Ascending aorta (tissue), 2 donors: ENCODE results near the gene SMIM38. TPM values are rescaled to one million over a fixed set of nuclear protein-coding genes. Genes with fewer than 3 reads are reported as not detected.
A peak's percentile ranks its signal among the peaks of the same experiment; 100 is the strongest.
"Not testable (repeated sequence)": the region's sequence is repeated elsewhere in the genome, so short reads cannot be mapped to it uniquely, and the experiment has no call there.

Source experiments
- DNase-seq, 2 donors: peaks; one replicate each; pipeline ENCODE4 v3.0.0-alpha.2; 2019; ENCODE audit warnings: low spot score in 2 of 2
- H3K27ac ChIP-seq, 2 donors: fragments of 200-600 bp; sonication (generic); one replicate each; pipeline ENCODE4 v1.5.1; 2016 to 2017; ENCODE audit warnings: mild to moderate bottlenecking in 1 of 2
- H3K27me3 ChIP-seq: fragments of 200-600 bp; sonication (generic); one replicate; pipeline ENCODE4 v1.5.1; 2017
- H3K36me3 ChIP-seq, 2 donors: fragments of 200-600 bp; sonication (generic); one replicate each; pipeline ENCODE4 v1.5.1; 2016
- H3K4me1 ChIP-seq, 2 donors: fragments of 200-600 bp; sonication (generic); one replicate each; pipeline ENCODE4 v1.5.1; 2016 to 2017; ENCODE audit warnings: mild to moderate bottlenecking in 1 of 2
- H3K4me3 ChIP-seq, 2 donors: fragments of 200-600 bp; sonication (generic); one replicate each; pipeline ENCODE4 v1.5.1; 2016 to 2017; ENCODE audit warnings: mild to moderate bottlenecking in 1 of 2
- H3K9me3 ChIP-seq, 2 donors: fragments of 200-600 bp; sonication (generic); one replicate each; pipeline ENCODE4 v1.5.1; 2016
- intact Hi-C: fragments of 100-400 bp; cut with DNase I; formaldehyde crosslinking; loops from one replicate; pipeline ENCODE4 v1.15.1; 2023
- total RNA-seq: library from RNA; depleted of rRNA; stranded (reverse); fragments of >200 nt; gene quantifications from one replicate; pipeline ENCODE4 v1.1.0, GENCODE V29; 2016
- TF ChIP-seq, protein P1 (sequence below), 3 experiments: fragments of 200-600 bp in 2 of 3; fragments of 450-650 bp in 1 of 3; sonication (generic) in 2 of 3; IDR thresholded peaks; one replicate each; pipeline ENCODE4 v1.5.1; 2016 to 2019; ENCODE audit warnings: antibody characterized with exemption in 3 of 3, mild to moderate bottlenecking in 1 of 3, moderate library complexity in 1 of 3

SMIM38 gene
- total RNA-seq, 1 donor from 2014 or later = 3.1 TPM

DNA sequence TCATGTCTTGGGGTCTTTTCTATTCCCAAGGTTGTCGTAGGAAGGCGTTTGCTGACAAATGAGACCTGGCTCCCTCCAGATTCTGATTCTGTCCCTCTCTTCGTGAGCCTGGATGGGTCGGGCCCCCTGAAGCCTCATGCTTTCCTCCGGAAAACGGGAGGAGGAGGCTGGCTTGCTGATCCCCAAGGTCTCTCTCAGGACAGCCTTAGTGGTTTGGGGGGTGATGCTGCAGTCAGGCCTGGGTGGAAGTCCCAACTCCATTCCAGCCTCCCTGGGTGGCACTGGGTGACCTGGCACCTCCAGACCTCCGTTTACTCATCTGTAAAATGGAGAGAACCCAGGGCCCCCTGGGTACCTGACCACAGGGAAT, 23.4 kb upstream of the SMIM38 start:
- peaks cover 0 to 16% of the 10 kb centered on the region in 2 donors for H3K4me1 ChIP-seq
- no peak overlapping the region for H3K4me3 ChIP-seq
- no peaks in the 10 kb centered on the region for H3K27me3 ChIP-seq
- peak overlapping the region; percentile 72 to 73 for H3K27ac ChIP-seq
- TF ChIP-seq, protein P1, sequence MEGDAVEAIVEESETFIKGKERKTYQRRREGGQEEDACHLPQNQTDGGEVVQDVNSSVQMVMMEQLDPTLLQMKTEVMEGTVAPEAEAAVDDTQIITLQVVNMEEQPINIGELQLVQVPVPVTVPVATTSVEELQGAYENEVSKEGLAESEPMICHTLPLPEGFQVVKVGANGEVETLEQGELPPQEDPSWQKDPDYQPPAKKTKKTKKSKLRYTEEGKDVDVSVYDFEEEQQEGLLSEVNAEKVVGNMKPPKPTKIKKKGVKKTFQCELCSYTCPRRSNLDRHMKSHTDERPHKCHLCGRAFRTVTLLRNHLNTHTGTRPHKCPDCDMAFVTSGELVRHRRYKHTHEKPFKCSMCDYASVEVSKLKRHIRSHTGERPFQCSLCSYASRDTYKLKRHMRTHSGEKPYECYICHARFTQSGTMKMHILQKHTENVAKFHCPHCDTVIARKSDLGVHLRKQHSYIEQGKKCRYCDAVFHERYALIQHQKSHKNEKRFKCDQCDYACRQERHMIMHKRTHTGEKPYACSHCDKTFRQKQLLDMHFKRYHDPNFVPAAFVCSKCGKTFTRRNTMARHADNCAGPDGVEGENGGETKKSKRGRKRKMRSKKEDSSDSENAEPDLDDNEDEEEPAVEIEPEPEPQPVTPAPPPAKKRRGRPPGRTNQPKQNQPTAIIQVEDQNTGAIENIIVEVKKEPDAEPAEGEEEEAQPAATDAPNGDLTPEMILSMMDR (IDR thresholded peaks at IDR 0.05) = no peak
- H3K36me3 ChIP-seq = peaks cover 4% of the 10 kb centered on the region in 2 donors
- no peak for DNase-seq
- H3K9me3 ChIP-seq = no peaks in the 10 kb centered on the region
- intact Hi-C loops = loop anchor here (5.0 kb wide), 3 partner anchors 35 to 410 kb away; no protein-coding TSS in a partner anchor

DNA sequence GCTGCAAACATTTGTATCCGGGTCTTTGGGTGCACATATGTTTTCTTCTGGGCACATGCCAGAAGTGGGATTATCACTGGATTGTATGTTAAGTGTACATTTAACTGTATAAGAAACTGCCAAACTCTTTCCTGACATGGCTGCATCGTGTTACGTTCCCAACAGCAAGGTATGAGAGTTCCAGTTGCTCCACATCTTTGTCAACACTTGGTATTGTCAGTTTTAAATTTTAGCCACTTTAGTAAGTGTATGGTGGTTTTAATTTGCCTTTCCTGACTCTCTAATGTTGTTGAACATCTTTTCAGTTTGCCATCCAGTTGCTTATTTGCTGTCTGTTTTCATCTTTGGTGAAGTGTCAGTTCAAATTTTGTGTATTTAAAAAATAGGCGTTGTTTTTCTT, 22.5 kb upstream of the SMIM38 start:
- Histone ChIP-seq H3K4me1 (peaks cover 0 to 11% of the 10 kb centered on the region in 2 donors), H3K27me3 (no peaks in the 10 kb centered on the region), H3K27ac (no peak overlapping the region), H3K36me3 (peaks cover 4 to 7% of the 10 kb centered on the region in 2 donors), H3K4me3 (no peak overlapping the region), H3K9me3 (no peaks in the 10 kb centered on the region)
- intact Hi-C loops = loop anchor here (5.0 kb wide), 3 partner anchors 34 to 409 kb away; no protein-coding TSS in a partner anchor
- TF ChIP-seq, protein P1 (IDR thresholded peaks at IDR 0.05) = no peak
- no peak for DNase-seq

DNA sequence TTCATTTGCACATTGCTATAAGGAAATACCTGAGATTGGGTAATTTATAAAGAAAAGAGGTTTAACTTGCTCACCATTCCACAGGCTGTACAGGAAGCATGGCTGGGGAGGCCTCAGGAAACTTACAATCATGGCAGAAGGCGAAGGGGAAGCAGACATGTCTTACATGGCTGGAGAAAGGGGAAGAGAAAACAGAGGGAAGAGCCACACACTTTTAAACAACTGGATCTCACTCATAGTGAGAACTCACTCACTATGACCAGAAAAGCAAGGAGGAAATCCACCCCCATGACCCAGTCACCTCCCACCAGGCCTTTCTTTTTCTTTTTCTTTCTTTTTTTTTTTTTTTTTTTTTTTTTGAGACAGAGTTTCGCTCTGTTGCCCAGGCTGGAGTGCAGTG, 21.6 kb upstream of the SMIM38 start:
- H3K9me3 ChIP-seq = not testable (repeated sequence)

DNA sequence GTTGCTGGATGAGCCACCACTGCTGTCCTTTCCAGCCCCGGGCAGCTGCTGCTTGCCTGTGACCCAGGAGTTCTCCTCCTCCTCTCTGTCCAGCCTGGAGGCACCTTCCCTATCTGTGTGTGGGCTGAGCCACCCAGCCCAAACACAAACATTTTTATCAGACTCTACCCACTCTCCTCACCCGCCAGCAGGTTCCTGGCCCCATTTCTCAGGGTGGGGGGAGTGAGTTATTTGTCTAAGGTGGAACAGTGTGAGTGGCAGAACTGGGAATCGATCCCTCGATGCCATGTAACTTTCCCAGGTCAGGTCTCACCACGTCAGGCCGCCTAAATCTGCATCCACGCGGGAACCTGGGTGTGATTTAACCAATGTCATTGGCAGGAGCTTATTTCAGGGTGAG, 20.8 kb upstream of the SMIM38 start:
- Histone ChIP-seq H3K9me3 (no peaks in the 10 kb centered on the region), H3K4me1 (peaks cover 0 to 11% of the 10 kb centered on the region in 2 donors), H3K27me3 (no peaks in the 10 kb centered on the region), H3K36me3 (peaks cover 4 to 9% of the 10 kb centered on the region in 2 donors), H3K27ac (no peak overlapping the region), H3K4me3 (no peak overlapping the region)
- TF ChIP-seq, protein P1 (IDR thresholded peaks at IDR 0.05) = no peak
- no peak for DNase-seq
- intact Hi-C loops = loop anchor here (5.0 kb wide), 3 partner anchors 32 to 407 kb away; no protein-coding TSS in a partner anchor

More for the DNA sequence above, 21.6 kb upstream of the SMIM38 start:
- not testable (repeated sequence) for H3K27me3 ChIP-seq, H3K36me3 ChIP-seq, H3K4me3 ChIP-seq, DNase-seq, H3K27ac ChIP-seq
- intact Hi-C loops = loop anchor here (5.0 kb wide), 3 partner anchors 33 to 408 kb away; no protein-coding TSS in a partner anchor
- peaks cover 0 to 11% of the 10 kb centered on the region in 2 donors for H3K4me1 ChIP-seq

DNA sequence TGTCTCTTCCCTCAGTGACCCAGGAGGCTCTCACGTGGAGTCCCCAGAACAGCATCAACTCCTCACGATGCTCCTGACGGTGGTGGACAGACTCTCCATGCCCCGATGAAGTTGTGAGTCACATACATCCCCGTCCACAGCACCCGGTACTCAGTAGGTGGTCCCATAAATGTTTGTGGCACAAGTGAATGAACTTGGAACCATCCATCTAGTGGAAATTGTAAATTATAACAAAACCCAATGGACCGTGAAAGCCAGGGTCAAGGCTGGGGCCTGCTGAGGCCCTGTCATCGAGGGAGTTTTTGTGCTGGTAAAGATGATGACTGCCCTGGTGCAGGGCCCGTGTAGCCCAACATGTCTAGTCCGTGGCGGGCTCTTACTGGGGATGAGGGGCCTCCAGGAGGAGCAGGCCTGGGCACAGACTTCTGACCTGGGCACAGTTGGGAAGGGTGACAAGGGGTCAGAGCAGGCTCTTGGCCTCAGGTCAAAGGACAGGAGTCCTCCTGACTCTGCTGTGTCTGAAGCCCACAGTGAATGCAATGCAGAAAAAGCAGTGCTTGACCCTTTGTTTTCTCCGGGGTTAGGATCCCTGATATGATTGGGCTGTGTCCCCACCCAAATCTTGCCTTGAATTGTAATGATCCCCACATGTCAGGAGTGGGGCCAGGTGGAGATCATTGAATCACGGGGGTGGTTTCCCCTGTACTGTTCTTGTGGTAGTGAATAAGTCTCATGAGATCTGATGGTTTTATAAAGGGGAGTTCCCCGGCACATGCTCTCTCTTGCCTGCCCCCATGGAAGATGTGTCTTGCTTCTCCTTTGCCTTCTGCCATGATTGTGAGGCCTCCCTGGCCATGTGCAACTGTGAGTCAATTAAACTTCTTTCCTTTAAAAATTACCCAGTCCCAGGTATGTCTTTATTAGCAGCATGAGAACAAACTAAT, 20.0 kb upstream of the SMIM38 start:
- H3K27ac ChIP-seq = no peak overlapping the region
- no peaks in the 10 kb centered on the region for H3K27me3 ChIP-seq
- H3K9me3 ChIP-seq = no peaks in the 10 kb centered on the region
- DNase-seq = no peak
- H3K4me1 ChIP-seq = peaks cover 0 to 9% of the 10 kb centered on the region in 2 donors
- intact Hi-C loops = no loop called here
- TF ChIP-seq, protein P1 (IDR thresholded peaks at IDR 0.05) = no peak
- H3K36me3 ChIP-seq = peaks cover 4 to 9% of the 10 kb centered on the region in 2 donors
- no peak overlapping the region for H3K4me3 ChIP-seq

DNA sequence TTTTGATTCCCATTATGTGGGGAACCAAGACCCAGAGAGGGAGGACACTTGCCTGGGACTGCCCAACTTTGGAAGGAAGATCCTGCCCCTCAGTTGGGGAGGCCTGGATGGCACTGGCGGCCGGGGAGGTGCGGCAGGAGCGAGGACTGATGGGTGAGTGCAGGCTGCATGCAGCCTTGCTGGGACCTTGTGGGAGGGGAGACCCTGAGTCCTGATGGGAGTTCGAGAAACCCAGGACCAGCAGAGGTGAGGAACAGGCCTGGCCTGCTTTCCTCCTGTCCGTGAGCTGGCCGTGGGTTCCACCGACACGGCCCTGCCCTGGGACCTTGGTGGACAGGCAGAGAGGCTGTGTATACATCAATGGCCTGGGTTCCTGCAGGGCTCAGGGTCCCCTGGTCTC, 19.3 kb upstream of the SMIM38 start:
- no peaks in the 10 kb centered on the region for H3K27me3 ChIP-seq
- H3K4me3 ChIP-seq = no peak overlapping the region
- H3K36me3 ChIP-seq = peaks cover 4 to 9% of the 10 kb centered on the region in 2 donors
- peaks cover 0 to 4% of the 10 kb centered on the region in 2 donors for H3K4me1 ChIP-seq
- TF ChIP-seq, protein P1 (IDR thresholded peaks at IDR 0.05) = no peak
- DNase-seq = no peak
- intact Hi-C loops = no loop called here
- H3K9me3 ChIP-seq = no peaks in the 10 kb centered on the region
- H3K27ac ChIP-seq = no peak overlapping the region
